ENCODE data around the gene MCTP2.
"Not testable (repeated sequence)": the region's sequence is repeated elsewhere in the genome, so short reads cannot be mapped to it uniquely, and the experiment has no call there.

MCTP2 gene

DNA sequence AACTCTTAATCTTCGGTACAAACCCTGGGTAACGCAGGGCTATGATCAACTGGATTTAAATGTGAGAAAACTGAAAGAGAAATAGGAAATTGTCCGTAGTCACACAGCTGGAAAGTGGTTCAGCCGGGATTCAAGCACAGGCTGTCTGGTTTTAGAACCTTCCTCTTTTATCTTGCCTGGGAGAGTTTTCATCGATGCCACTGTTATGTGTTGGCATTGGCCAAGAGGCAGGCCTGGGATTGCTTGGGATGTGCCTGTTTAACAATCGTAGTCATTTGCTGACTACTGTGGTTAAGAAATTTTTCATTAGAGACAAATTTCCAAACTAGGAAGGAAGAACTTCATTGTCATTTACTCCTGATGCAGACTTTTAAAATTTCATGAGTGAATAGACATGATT, 4.3 kb downstream of the MCTP2 start:
- DNase-seq (ENCODE audit: low read depth, low spot score) = no peak

- DNase-seq (ENCODE audit: low read depth, low spot score) = no peak
Measured at GRCh38 chr15:94236608-94237007, 5.2 kb downstream of the MCTP2 start.

DNA sequence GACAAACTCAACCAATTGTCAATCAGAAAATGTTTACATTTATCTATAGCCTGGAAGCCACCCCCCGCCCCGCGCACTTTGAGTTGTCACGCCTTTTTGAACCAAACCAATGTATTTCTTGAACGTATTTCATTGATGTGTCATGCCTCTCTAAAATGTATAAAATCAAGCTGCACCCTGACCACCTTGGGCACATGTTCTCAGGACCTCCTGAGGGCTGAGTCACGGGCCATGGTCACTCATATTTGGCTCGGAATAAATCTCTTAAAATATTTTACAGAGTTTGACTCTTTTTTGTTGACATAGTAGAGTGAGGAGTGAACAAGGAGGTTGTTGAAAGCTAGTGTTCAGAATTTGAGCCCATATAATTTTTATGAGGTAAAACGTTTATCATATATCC, 6.5 kb downstream of the MCTP2 start:
- no peak for DNase-seq (ENCODE audit: low read depth, low spot score)

- DNase-seq (ENCODE audit: low read depth, low spot score) = no peak
Measured at GRCh38 chr15:94238539-94239118, 7.3 kb downstream of the MCTP2 start.

GRCh38 chr15:94239474-94239873, 8.1 kb downstream of the MCTP2 start:
- no peak for DNase-seq (ENCODE audit: low read depth, low spot score)

- DNase-seq (ENCODE audit: low read depth, low spot score) = no peak
Measured at GRCh38 chr15:94240480-94240879, 9.1 kb downstream of the MCTP2 start.

DNA sequence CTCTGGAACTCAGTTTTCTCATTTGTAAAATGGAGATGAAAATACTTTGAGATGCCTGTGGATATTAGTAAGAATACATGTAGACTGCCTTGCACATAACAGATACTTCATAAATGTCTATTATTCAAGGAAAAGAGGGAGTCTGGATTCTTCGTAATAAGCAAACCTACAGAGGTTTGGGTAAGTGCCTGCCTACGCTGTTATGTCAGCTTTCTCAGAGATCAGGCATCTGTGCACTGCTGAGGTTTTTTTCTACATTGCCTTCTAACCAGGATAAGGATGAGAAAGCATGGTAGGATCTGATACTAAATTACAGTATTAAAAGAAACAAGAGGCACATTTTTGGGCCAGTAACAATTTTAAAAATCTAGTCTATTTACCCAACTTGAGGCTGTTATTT, 10.9 kb downstream of the MCTP2 start:
- DNase-seq (ENCODE audit: low read depth, low spot score) = no peak

DNA sequence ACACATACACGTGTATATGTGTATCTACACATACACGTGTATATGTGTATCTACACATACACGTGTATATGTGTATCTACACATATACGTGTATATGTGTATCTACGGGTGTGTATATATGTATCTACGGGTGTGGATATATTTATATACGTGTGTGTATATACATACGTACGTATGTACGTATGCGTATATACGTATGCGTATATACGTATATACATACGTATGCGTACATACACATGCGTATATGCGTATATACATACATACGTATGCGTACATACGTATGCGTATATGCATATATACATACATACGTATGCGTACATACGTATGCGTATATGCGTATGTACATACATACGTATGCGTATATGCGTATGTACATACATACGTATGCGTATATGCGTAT, 11.6 kb downstream of the MCTP2 start:
- DNase-seq (ENCODE audit: low read depth, low spot score) = not testable (repeated sequence)

DNA sequence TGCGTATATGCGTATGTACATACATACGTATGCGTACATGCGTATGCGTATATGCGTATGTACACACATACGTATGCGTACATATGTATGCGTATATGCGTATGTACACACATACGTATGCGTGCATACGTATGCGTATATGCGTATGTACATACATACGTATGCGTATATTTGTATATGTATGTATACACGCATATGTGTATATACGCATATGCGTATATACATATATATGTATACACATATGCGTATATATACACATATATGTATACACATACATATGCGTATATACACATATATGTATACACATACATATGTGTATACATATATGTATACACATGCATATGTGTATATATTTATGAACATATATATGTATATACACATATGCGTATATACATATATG, 12.1 kb downstream of the MCTP2 start:
- no peak for DNase-seq (ENCODE audit: low read depth, low spot score)

GRCh38 chr15:94246016-94246415, 14.7 kb downstream of the MCTP2 start:
- no peak for DNase-seq (ENCODE audit: low read depth, low spot score)

- DNase-seq (ENCODE audit: low read depth, low spot score) = no peak
Measured at GRCh38 chr15:94247789-94248638, 16.7 kb downstream of the MCTP2 start.

DNA sequence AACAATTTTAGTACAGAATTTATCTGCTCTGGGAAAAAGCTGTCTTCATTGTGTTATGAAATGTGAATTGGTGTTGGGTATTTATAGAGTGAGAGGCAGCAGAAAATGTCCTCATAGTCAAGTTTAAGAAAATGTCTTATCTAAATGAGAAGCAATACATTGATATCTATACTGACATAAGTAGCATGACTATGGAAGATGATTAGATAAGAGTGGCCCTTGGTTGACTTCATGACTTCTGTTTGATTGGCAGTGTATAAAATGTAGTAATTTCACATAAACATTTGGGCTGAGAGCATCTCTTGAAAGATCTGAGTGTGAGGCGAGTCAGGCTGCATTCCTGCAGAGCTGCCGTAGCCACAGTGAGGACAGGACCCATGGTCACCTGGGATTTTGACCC, 19.4 kb downstream of the MCTP2 start:
- DNase-seq (ENCODE audit: low read depth, low spot score) = no peak

DNA sequence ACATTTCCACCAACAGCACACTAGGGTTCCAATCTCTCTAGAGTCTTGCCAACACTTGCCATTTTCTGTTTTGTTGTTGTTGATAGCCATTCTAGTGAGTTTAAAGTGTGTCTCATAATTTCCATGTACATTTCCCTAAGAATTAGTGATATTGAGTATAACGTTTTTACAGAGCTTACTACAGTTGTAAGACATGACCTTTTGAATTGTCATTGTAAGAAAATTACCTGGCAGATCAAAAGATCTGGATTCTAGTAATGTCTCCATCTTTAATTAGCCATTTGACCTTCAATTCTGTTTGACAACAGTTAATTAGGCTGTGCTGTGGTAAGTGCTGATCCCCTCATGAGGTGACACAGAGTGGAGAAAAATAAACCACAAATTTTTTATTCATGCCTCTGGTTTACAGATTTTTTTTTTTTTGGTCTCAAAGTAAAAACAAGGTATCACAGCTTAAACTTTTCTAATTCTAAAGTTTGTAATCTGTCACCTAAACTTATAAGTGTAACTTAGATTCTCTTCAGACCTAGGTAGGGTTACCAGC, 20.9 kb downstream of the MCTP2 start:
- no peak for DNase-seq (ENCODE audit: low read depth, low spot score)

- DNase-seq (ENCODE audit: low read depth, low spot score) = no peak
Measured at GRCh38 chr15:94252906-94253491, 21.6 kb downstream of the MCTP2 start.

DNA sequence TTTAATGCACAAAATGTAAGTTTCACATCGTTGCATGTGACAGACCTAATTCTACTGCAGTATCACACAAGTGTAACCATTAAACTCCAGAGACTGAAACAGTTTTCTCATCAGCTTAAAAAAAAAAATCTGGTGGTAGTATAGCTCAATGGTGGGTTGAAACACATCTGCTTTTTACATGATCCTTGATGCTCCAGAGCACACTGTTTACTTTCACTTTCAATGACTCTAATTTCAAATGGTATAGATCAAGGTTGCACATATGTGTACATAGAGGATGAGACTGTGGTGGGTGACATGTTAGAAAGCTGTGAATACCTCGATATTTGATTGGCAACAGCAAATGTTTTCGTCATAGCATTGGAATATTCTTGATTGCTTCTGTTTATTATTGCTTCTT, 22.4 kb downstream of the MCTP2 start:
- DNase-seq (ENCODE audit: low read depth, low spot score) = no peak

DNA sequence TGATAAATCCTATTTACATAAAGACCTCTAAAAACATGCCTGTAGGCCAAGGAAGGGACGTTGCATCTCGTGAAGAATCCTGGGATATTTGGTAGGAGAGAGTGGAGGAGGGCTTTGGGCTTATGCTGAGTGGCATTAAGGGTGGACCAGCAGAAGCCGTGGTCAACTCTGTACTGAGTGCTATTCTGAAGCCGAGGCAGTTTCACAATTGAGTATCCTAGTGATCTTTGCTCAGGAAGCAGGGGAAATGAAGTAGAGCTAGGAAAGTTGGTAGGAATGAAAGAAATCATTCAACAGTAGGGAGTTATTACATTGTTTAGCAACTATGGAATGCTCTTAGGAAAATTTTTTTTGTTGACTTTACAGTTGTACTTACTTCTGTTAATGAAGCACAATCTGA, 24.2 kb downstream of the MCTP2 start:
- DNase-seq (ENCODE audit: low read depth, low spot score) = no peak

GRCh38 chr15:94256511-94256910, 25.1 kb downstream of the MCTP2 start:
- DNase-seq (ENCODE audit: low read depth, low spot score) = no peak

DNA sequence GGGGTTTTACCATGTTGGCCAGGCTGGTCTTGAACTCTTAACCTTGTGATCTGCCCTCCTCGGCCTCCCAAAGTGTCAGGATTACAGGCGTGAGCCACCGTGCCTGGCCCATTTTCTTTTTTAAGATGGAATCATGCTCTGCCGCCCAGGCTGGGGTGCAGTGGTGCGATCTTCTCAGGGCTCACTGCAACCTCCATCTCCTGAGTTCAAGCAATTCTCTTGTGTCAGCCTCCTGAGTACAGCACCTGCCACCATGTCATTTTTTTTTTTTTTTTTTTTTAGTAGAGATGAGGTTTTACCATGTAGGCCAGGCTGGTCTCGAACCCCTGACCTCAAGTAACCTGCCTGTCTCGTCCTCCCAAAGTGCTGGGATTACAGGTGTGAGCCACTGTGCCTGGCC, 26.4 kb downstream of the MCTP2 start:
- not testable (repeated sequence) for DNase-seq (ENCODE audit: low read depth, low spot score)

GRCh38 chr15:94258246-94258645, 26.9 kb downstream of the MCTP2 start:
- DNase-seq (ENCODE audit: low read depth, low spot score) = no peak

DNA sequence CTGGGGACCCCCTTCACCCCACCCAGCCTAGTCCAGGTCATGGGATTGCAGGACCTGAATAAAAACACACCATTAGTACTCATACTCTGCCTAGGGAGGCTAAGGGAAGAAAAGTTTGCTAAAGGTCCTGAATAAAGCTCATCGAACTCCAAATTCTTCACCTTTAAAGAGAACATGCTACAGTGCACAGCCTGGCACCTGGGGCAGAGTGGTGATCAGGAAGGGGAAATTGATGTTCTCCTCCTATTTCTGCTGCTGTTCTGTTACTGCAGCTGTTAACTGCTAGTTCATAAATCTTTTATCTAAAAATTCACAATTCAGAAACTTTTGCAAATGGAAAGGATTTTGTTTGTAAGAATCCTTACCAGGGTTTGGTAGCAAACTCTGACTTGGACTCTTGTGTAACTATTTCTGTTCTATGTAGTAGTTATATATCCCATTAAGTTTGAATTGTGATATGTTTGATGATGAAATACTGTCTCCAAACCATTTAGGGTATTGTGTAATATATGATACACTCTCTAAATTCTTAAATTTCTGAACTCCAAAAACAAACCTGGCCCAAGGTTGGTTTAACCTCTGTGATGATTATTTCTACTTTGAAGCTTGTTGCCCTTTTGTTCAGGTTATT, 27.9 kb downstream of the MCTP2 start:
- no peak for DNase-seq (ENCODE audit: low read depth, low spot score)

- no peak for DNase-seq (ENCODE audit: low read depth, low spot score)
Measured at GRCh38 chr15:94259863-94260262, 28.5 kb downstream of the MCTP2 start.

DNA sequence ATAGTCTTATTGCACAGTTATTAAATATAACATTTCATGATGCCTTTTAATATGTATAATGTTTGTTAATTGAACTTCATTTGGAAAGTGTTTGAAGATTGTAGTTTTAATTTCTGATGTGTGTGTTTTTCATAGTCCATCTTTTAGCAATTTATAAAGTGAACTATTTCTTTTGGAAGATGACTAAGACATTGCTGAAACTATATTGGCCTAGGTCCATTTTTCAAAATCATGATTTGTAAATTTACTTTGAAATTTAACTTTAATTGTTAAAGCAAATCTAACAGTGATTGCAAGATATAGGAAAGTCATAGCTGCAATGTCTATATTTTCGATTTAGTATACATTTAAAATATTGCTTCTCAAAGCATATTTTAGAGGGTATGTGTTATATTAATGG, 30.8 kb downstream of the MCTP2 start:
- DNase-seq (ENCODE audit: low read depth, low spot score) = no peak

Measured in astrocyte of the hippocampus (primary cell).